Panc1 (cell line): ENCODE data around the gene BRF1. TPM values are rescaled to one million over a fixed set of nuclear protein-coding genes. Genes with fewer than 3 reads are reported as not detected.
"Not testable (repeated sequence)": the region's sequence is repeated elsewhere in the genome, so short reads cannot be mapped to it uniquely, and the experiment has no call there.

ENCODE experiments used
- ATAC-seq: fragments of 200-7000 bp; cut with Tn5 transposase; 2 replicates; pipeline ENCODE4 v1.9.1; 2020; ENCODE audit warnings: mild to moderate bottlenecking, moderate library complexity
- BruUV-seq: library from RNA; stranded (reverse); fragments of 400-500 nt; replicated peaks from 2 replicates; lab custom pipeline; 2021; lab: Mats Ljungman, UMichigan
- CTCF ChIA-PET: fragments of 300-600 bp; sonication (Branson Sonifier 250); formaldehyde crosslinking; loops from one replicate; lab custom pipeline; 2022; ENCODE audit warnings: antibody characterized with exemption; lab: Charles Lee
- POLR2A ChIA-PET: fragments of 300-600 bp; sonication (Branson Sonifier 250); formaldehyde crosslinking; loops from one replicate; lab custom pipeline; 2022; ENCODE audit warnings: antibody characterized with exemption; lab: Charles Lee
- DNase-seq: peaks from one replicate; pipeline ENCODE4 v3.0.0-alpha.2; 2010; ENCODE audit warnings: low read depth, low spot score
- H3K27ac ChIP-seq: 2 replicates; pipeline ENCODE4 v1.5.1; 2011; ENCODE audit warnings: mild to moderate bottlenecking, low read length, inconsistent platforms
- H3K27me3 ChIP-seq: fragments of 200-500 bp; sonication (Bioruptor generic); 2 replicates; pipeline ENCODE4 v1.6.0; 2014; ENCODE audit warnings: low read length, inconsistent platforms; ENCODE audit not compliant: control insufficient read depth, insufficient read depth
- H3K36me3 ChIP-seq: fragments of 200-500 bp; sonication (Bioruptor generic); 2 replicates; pipeline ENCODE4 v1.5.1; 2014; ENCODE audit warnings: inconsistent platforms, mild to moderate bottlenecking, low read length, moderate library complexity; ENCODE audit not compliant: control insufficient read depth, insufficient read depth
- H3K4me1 ChIP-seq: 2 replicates; pipeline ENCODE4 v1.5.1; 2011; ENCODE audit warnings: inconsistent platforms, mild to moderate bottlenecking, low read length, moderate library complexity; ENCODE audit not compliant: control insufficient read depth, insufficient read depth
- H3K4me3 ChIP-seq, 2 experiments: 2 replicates each; pipeline ENCODE4 v1.5.1; 2011 to 2012; ENCODE audit warnings: low read depth in 2 of 2, low read length in 2 of 2, mild to moderate bottlenecking in 2 of 2, inconsistent platforms in 1 of 2, moderate library complexity in 1 of 2
- H3K9me3 ChIP-seq: fragments of 200-500 bp; sonication (Bioruptor generic); 2 replicates; pipeline ENCODE4 v1.5.1; 2014; ENCODE audit warnings: low read depth, mild to moderate bottlenecking, inconsistent platforms, low read length, moderate library complexity; ENCODE audit not compliant: control insufficient read depth, insufficient read depth
- POLR2AphosphoS5 ChIP-seq: IDR thresholded peaks from 2 replicates; pipeline ENCODE4 v1.6.1; 2012; ENCODE audit warnings: mild to moderate bottlenecking, low read depth, low read length, moderate library complexity
- SIN3A ChIP-seq: IDR thresholded peaks from 2 replicates; pipeline ENCODE4 v1.6.1; 2012; ENCODE audit warnings: low read depth, mild to moderate bottlenecking, low read length, moderate library complexity, borderline replicate concordance; ENCODE audit not compliant: insufficient read depth
- TCF7L2 ChIP-seq: IDR thresholded peaks from 2 replicates; pipeline ENCODE4 v1.6.1; 2011; ENCODE audit warnings: mild to moderate bottlenecking, low read depth, low read length, inconsistent platforms
- in situ Hi-C: cut with HindIII; loops from 2 replicates; pipeline ENCODE4 v1.10.0; 2016; ENCODE audit warnings: low sequenced_read_pairs, low pct_unique_long_range_greater_than_20kb
- intact Hi-C: fragments of 100-400 bp; cut with micrococcal nuclease; formaldehyde crosslinking; loops from one replicate; pipeline ENCODE4 v1.10.0; 2022; ENCODE audit not compliant: unreplicated experiment
- total RNA-seq: library from RNA; stranded (reverse); gene quantifications from one replicate; pipeline ENCODE4 v1.2.1, GENCODE V29; 2021; ENCODE audit not compliant: unreplicated experiment
- TF ChIP-seq, protein P1 (sequence below), 2 experiments: IDR thresholded peaks; 2 replicates each; pipeline ENCODE4 v1.6.1; 2011 to 2012; ENCODE audit warnings: low read depth in 2 of 2, control low read depth in 1 of 2, low read length in 1 of 2, mild to moderate bottlenecking in 1 of 2, moderate library complexity in 1 of 2; ENCODE audit not compliant: insufficient read depth in 1 of 2
- TF ChIP-seq, protein P2 (sequence below): fragments of 450-650 bp; IDR thresholded peaks from 2 replicates; pipeline ENCODE4 v1.5.1; 2017; ENCODE audit warnings: mild to moderate bottlenecking

The BRF1 gene
- total RNA-seq, 1 experiment from 2014 or later: 25.0 TPM

- no peak overlapping the region for H3K27ac ChIP-seq
- TF ChIP-seq POLR2AphosphoS5: no peak
- TF ChIP-seq, protein P1, sequence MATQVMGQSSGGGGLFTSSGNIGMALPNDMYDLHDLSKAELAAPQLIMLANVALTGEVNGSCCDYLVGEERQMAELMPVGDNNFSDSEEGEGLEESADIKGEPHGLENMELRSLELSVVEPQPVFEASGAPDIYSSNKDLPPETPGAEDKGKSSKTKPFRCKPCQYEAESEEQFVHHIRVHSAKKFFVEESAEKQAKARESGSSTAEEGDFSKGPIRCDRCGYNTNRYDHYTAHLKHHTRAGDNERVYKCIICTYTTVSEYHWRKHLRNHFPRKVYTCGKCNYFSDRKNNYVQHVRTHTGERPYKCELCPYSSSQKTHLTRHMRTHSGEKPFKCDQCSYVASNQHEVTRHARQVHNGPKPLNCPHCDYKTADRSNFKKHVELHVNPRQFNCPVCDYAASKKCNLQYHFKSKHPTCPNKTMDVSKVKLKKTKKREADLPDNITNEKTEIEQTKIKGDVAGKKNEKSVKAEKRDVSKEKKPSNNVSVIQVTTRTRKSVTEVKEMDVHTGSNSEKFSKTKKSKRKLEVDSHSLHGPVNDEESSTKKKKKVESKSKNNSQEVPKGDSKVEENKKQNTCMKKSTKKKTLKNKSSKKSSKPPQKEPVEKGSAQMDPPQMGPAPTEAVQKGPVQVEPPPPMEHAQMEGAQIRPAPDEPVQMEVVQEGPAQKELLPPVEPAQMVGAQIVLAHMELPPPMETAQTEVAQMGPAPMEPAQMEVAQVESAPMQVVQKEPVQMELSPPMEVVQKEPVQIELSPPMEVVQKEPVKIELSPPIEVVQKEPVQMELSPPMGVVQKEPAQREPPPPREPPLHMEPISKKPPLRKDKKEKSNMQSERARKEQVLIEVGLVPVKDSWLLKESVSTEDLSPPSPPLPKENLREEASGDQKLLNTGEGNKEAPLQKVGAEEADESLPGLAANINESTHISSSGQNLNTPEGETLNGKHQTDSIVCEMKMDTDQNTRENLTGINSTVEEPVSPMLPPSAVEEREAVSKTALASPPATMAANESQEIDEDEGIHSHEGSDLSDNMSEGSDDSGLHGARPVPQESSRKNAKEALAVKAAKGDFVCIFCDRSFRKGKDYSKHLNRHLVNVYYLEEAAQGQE (IDR thresholded peaks at IDR 0.05; ENCODE audit: insufficient read depth in 1 of 2, low read depth in 2 of 2, low read length in 1 of 2): no peak
- no peak for TF ChIP-seq TCF7L2
- TF ChIP-seq, protein P2, sequence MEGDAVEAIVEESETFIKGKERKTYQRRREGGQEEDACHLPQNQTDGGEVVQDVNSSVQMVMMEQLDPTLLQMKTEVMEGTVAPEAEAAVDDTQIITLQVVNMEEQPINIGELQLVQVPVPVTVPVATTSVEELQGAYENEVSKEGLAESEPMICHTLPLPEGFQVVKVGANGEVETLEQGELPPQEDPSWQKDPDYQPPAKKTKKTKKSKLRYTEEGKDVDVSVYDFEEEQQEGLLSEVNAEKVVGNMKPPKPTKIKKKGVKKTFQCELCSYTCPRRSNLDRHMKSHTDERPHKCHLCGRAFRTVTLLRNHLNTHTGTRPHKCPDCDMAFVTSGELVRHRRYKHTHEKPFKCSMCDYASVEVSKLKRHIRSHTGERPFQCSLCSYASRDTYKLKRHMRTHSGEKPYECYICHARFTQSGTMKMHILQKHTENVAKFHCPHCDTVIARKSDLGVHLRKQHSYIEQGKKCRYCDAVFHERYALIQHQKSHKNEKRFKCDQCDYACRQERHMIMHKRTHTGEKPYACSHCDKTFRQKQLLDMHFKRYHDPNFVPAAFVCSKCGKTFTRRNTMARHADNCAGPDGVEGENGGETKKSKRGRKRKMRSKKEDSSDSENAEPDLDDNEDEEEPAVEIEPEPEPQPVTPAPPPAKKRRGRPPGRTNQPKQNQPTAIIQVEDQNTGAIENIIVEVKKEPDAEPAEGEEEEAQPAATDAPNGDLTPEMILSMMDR: no peak
- TF ChIP-seq SIN3A: no peak
- ATAC-seq: no peak
- no peaks in the 10 kb centered on the region for H3K27me3 ChIP-seq
- no peaks in the 10 kb centered on the region for H3K36me3 ChIP-seq
- H3K4me3 ChIP-seq: no peak overlapping the region
- H3K4me1 ChIP-seq: no peaks in the 10 kb centered on the region
- DNase-seq: no peak
- intact Hi-C loops (no loop called here), in situ Hi-C loops (no loop called here)
- no TSS peak for BruUV-seq
- H3K9me3 ChIP-seq: no peaks in the 10 kb centered on the region
- ChIA-PET CTCF (no interaction called here), POLR2A (no interaction called here)
Measured at GRCh38 chr14:105335735-105336476, 35.1 kb upstream of the BRF1 start.

GRCh38 chr14:105335231-105335542, 34.4 kb upstream of the BRF1 start:
- intact Hi-C loops, in situ Hi-C loops, ATAC-seq, CTCF ChIA-PET, POLR2A ChIA-PET, H3K27me3 ChIP-seq, DNase-seq, BruUV-seq, H3K4me1 ChIP-seq, H3K4me3 ChIP-seq, H3K36me3 ChIP-seq, H3K9me3 ChIP-seq, H3K27ac ChIP-seq: not testable (repeated sequence)

DNA sequence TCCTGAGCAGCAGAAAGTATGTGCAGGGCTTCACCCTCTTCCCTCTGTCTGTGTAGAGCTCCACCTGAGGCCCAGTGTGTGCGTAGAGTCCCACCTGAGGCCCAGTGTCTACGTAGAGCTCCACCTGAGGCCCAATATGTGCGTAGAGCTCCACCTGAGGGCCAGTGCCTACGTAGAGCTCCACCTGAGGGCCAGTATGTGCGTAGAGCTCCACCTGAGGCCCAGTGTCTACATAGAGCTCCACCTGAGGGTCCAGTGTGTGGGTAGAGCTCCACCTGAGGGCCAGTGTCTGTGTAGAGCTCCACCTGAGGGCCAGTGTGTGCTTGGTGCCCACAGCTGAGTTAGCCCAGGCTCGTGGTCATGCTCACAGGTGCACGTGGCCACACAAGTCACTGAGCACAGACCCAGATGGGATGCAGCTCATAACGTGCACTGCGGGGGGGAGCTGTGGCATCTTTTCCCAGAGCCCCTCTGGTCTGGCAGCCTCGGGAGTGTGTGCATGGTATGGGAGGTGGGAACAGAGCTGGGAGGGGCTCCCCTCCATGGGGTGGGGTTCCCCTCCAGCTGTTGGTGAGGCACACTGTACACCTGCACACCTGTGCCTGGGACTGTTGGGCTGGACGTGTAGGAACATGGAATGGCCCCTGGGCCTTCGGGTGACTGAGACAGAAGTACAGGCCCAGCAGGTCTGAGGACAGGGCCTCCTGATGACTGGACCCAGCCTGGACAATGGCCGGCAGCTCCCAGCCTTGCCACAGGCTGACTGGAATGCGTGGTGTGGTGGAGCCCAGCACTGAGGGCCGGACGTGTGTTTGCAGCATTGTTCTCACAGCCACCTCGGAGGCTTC, 33.8 kb upstream of the BRF1 start:
- POLR2A ChIA-PET: no interaction called here
- in situ Hi-C loops: no loop called here
- intact Hi-C loops: no loop called here
- H3K27ac ChIP-seq: no peak overlapping the region
- no peaks in the 10 kb centered on the region for H3K4me1 ChIP-seq
- DNase-seq (no peak), ATAC-seq (no peak)
- no peak overlapping the region for H3K4me3 ChIP-seq
- CTCF ChIA-PET: no interaction called here
- no TSS peak for BruUV-seq
- no peaks in the 10 kb centered on the region for H3K36me3 ChIP-seq
- H3K9me3 ChIP-seq: no peaks in the 10 kb centered on the region
- TF ChIP-seq TCF7L2: no peak
- TF ChIP-seq POLR2AphosphoS5: no peak
- TF ChIP-seq, protein P2: no peak
- TF ChIP-seq SIN3A: no peak
- TF ChIP-seq, protein P1 (IDR thresholded peaks at IDR 0.05; ENCODE audit: insufficient read depth in 1 of 2, low read depth in 2 of 2, low read length in 1 of 2): no peak
- no peaks in the 10 kb centered on the region for H3K27me3 ChIP-seq
